Tibial nerve (tissue), 4 donors: Measurements from ENCODE around the gene GPC6. TPM values are rescaled to one million over a fixed set of nuclear protein-coding genes. Genes with fewer than 3 reads are reported as not detected.

ENCODE experiments used
- DNase-seq, 2 donors: peaks; one replicate each; pipeline ENCODE4 v3.0.0-alpha.2; 2019; ENCODE audit warnings: low spot score in 2 of 2
- H3K27ac ChIP-seq, 4 donors: fragments of 200-600 bp; sonication (generic) in 3 of 4; one replicate each; pipeline ENCODE4 v1.5.1; 2017 to 2019; ENCODE audit warnings: mild to moderate bottlenecking in 1 of 4
- H3K27me3 ChIP-seq, 2 donors: fragments of 200-600 bp; sonication (generic) in 1 of 2; one replicate each; pipeline versions ENCODE4 v1.5.1 to v1.6.0; 2017 to 2019
- H3K36me3 ChIP-seq, 3 donors: fragments of 200-600 bp; sonication (generic); one replicate each; pipeline ENCODE4 v1.5.1; 2018 to 2019
- H3K4me1 ChIP-seq, 4 donors: fragments of 200-600 bp; sonication (generic) in 3 of 4; one replicate each; pipeline ENCODE4 v1.5.1; 2017 to 2019
- H3K4me3 ChIP-seq, 4 donors: fragments of 200-600 bp; sonication (generic) in 3 of 4; one replicate each; pipeline ENCODE4 v1.5.1; 2017 to 2019; ENCODE audit warnings: mild to moderate bottlenecking in 1 of 4, moderate library complexity in 1 of 4
- H3K9me3 ChIP-seq, 4 donors: fragments of 200-600 bp; sonication (generic) in 3 of 4; one replicate each; pipeline ENCODE4 v1.5.1; 2017 to 2019
- EP300 ChIP-seq, 2 donors: sonication (generic); formaldehyde crosslinking; IDR thresholded peaks; one replicate each; pipeline ENCODE4 v1.6.1; 2017; ENCODE audit warnings: antibody characterized with exemption in 2 of 2, mild to moderate bottlenecking in 1 of 2
- POLR2A ChIP-seq, 2 donors: fragments of 450-650 bp; IDR thresholded peaks; one replicate each; pipeline ENCODE4 v1.6.1; 2017; ENCODE audit warnings: antibody characterized with exemption in 2 of 2, mild to moderate bottlenecking in 2 of 2, moderate library complexity in 2 of 2
- WGBS, 2 donors: methylation state at CpG; one replicate each; pipeline ENCODE4 v1.1.5; 2018; 5-methylcytosine and 5-hydroxymethylcytosine counted together
- total RNA-seq, 4 donors: library from RNA; depleted of rRNA; stranded (reverse); fragments of >200 nt; gene quantifications; one replicate each; pipeline ENCODE4 v1.1.0, GENCODE V29; 2016
- TF ChIP-seq, protein P1 (sequence below), 5 experiments: fragments of 200-600 bp in 3 of 5; fragments of 450-650 bp in 2 of 5; sonication (generic) in 3 of 5; IDR thresholded peaks; one replicate each; pipeline ENCODE4 v1.5.1; 2016 to 2019; ENCODE audit warnings: antibody characterized with exemption in 5 of 5, mild to moderate bottlenecking in 3 of 5, moderate library complexity in 2 of 5

GPC6 gene
- total RNA-seq, 4 donors from 2014 or later = 21.9 to 39.5 (median 29.8) TPM

DNA sequence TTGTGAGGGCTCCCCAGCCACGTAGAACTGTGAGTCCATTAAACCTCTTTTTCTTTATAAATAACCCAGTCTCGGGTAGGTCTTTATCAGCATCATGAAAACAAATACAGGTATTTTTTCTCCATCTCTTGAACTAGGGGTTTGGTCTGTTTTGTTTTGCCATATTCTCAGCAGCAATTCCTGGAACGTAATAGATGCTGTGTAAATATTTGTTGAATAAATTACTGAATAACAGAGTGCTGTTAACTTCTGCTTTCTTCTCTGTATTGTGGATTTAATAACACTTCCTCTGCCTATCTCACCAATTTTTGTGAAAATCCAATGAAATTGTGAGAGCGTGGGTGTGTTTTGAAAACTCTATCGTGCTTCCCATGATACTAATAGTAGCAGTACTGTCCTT, 823.4 kb downstream of the GPC6 start:
- H3K27ac ChIP-seq = no peak overlapping the region
- no peaks in the 10 kb centered on the region for H3K27me3 ChIP-seq
- H3K9me3 ChIP-seq = no peaks in the 10 kb centered on the region
- no peak overlapping the region for H3K4me3 ChIP-seq
- 82 to 84% methylated on average over 5 of the region's 5 CpGs for WGBS, 2 donors
- no peaks in the 10 kb centered on the region for H3K4me1 ChIP-seq
- H3K36me3 ChIP-seq = no peaks in the 10 kb centered on the region
- TF ChIP-seq, protein P1, sequence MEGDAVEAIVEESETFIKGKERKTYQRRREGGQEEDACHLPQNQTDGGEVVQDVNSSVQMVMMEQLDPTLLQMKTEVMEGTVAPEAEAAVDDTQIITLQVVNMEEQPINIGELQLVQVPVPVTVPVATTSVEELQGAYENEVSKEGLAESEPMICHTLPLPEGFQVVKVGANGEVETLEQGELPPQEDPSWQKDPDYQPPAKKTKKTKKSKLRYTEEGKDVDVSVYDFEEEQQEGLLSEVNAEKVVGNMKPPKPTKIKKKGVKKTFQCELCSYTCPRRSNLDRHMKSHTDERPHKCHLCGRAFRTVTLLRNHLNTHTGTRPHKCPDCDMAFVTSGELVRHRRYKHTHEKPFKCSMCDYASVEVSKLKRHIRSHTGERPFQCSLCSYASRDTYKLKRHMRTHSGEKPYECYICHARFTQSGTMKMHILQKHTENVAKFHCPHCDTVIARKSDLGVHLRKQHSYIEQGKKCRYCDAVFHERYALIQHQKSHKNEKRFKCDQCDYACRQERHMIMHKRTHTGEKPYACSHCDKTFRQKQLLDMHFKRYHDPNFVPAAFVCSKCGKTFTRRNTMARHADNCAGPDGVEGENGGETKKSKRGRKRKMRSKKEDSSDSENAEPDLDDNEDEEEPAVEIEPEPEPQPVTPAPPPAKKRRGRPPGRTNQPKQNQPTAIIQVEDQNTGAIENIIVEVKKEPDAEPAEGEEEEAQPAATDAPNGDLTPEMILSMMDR (IDR thresholded peaks at IDR 0.05) = no peak
- TF ChIP-seq POLR2A (IDR thresholded peaks at IDR 0.05) = no peak
- TF ChIP-seq EP300 (IDR thresholded peaks at IDR 0.05) = no peak
- no peak for DNase-seq

DNA sequence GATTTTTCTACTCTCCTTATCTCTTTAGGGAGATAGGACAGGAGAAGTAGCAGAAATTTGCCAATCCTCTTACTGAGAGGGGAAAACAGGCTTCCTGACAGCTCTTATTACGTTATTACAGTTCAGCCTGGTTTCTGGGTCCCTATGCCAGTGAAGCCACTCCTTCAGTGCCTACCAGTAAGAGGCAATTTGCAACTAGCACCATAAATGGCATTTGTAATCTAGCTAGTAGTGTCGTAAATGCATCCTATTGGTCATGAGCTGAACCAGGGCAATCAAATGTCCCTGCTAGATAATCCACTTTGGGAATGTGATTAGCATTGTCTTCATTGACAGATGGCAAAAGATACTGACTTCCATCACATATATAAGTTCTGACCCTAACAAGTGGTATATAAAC, 824.1 kb downstream of the GPC6 start:
- no peak for DNase-seq
- Histone ChIP-seq H3K36me3 (no peaks in the 10 kb centered on the region), H3K27me3 (no peaks in the 10 kb centered on the region), H3K9me3 (no peaks in the 10 kb centered on the region), H3K4me3 (no peak overlapping the region), H3K27ac (no peak overlapping the region), H3K4me1 (no peaks in the 10 kb centered on the region)
- 85 to 100% methylated on average over 2 of the region's 2 CpGs for WGBS, 2 donors
- TF ChIP-seq, protein P1 (IDR thresholded peaks at IDR 0.05) = no peak
- TF ChIP-seq POLR2A (IDR thresholded peaks at IDR 0.05) = no peak
- TF ChIP-seq EP300 (IDR thresholded peaks at IDR 0.05) = no peak

DNA sequence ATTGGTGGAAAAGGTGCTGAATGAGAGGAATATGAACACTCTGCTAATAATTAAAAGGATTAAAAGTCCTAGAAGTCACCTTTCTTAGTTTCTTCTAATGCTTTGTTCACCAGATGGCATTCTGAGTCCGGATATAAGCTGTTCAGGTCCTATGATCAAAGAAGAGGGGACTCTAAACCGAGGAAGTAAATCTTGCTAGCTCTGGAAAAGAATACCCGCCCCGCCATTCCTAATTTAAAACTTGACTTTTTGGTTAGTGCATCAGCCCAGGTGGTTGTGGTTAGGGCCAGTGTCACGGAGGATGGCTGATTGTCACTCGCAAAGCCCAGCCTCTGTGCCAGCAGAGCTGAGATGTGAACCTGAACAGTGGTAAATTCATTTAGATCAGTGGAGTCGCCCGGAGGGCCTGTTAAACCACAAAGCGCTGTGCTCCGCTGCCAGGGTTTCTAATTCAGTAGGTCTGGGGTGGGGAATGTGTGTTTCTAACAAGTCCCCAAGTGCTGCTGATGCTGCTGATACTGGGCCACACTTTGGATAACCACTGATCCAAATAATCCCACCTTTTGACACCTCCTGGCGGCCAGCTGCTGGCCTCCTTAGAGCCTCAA, 827.5 kb downstream of the GPC6 start:
- H3K4me1 ChIP-seq = no peaks in the 10 kb centered on the region
- DNase-seq = no peak
- TF ChIP-seq POLR2A (IDR thresholded peaks at IDR 0.05) = no peak
- no peak for TF ChIP-seq EP300 (IDR thresholded peaks at IDR 0.05)
- TF ChIP-seq, protein P1 (IDR thresholded peaks at IDR 0.05) = no peak
- 89 to 94% methylated on average over 11 of the region's 11 CpGs for WGBS, 2 donors
- H3K9me3 ChIP-seq = no peaks in the 10 kb centered on the region
- no peak overlapping the region for H3K27ac ChIP-seq
- no peaks in the 10 kb centered on the region for H3K27me3 ChIP-seq
- H3K4me3 ChIP-seq = no peak overlapping the region
- no peaks in the 10 kb centered on the region for H3K36me3 ChIP-seq

DNA sequence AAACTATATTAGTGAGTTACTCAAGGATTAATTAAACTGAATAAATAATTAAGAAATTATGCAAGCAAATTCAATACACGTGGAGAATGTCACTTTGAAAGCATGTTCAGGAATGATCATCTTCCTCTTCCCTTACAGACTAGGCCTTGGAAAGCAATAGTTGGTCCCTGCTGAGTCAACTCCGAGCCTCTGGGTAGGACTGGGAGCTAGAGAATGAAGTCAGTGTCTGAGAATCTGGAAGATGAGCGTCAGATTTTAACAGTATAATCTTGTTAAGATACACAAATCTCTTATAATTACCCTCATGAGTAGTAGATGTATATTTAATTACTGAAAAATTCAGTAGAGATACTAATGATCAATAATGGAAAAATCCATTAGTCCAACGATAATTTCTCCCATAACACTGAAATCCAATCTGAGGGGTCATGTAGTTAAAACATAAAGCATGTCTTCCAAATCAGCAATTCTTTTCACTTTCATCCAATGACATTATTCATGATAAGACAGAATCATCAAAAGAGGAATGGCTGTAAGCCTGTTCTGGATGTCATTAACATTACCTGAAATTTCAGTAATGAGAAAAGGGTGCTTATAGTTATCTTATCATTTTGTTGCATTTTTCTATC, 829.9 kb downstream of the GPC6 start:
- Histone ChIP-seq H3K27ac (no peak overlapping the region), H3K4me3 (no peak overlapping the region), H3K27me3 (no peaks in the 10 kb centered on the region), H3K9me3 (no peaks in the 10 kb centered on the region), H3K4me1 (peaks cover 0 to 3% (median 0%) of the 10 kb centered on the region in 4 donors), H3K36me3 (no peaks in the 10 kb centered on the region)
- DNase-seq = no peak
- TF ChIP-seq EP300 (IDR thresholded peaks at IDR 0.05) (no peak), POLR2A (IDR thresholded peaks at IDR 0.05) (no peak)
- TF ChIP-seq, protein P1 (IDR thresholded peaks at IDR 0.05) = no peak
- 56 to 70% methylated on average over 4 of the region's 4 CpGs for WGBS, 2 donors

DNA sequence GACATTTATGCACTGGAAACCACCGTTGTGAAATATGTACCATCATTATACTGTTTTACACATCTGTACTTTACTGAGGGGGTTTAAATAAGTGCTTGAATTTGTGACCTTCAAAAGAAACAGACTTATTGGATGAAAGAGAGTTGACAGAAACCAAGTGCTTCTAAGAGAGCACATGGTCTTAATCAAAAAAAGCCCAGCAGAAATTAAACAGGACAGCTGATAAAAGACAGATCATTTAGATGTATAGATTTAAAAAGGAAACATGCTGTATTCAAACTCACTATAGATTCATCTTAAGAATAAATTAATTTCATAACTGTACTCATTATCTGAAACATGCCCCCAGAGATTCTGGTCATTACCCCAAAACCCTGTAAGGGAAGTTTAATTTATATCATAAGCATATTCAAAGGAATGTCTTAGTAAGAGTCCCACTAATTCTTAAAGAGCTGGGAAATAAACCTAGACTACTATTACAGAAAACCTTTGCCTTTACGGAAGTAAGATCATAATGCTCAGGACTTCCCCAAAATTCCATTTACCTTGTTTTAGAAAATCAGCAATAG, 831.1 kb downstream of the GPC6 start:
- 70 to 76% methylated on average over 2 of the region's 2 CpGs for WGBS, 2 donors
- TF ChIP-seq POLR2A (IDR thresholded peaks at IDR 0.05) (no peak), EP300 (IDR thresholded peaks at IDR 0.05) (no peak)
- TF ChIP-seq, protein P1 (IDR thresholded peaks at IDR 0.05) = no peak

More for the DNA sequence above, 831.1 kb downstream of the GPC6 start:
- no peak overlapping the region for H3K4me3 ChIP-seq
- peaks cover 0 to 3% (median 0%) of the 10 kb centered on the region in 4 donors for H3K4me1 ChIP-seq
- H3K36me3 ChIP-seq = no peaks in the 10 kb centered on the region
- H3K27me3 ChIP-seq = no peaks in the 10 kb centered on the region
- no peaks in the 10 kb centered on the region for H3K9me3 ChIP-seq
- DNase-seq = no peak
- H3K27ac ChIP-seq = no peak overlapping the region
